ENCODE measurements around the gene CDC23. TPM values are rescaled to one million over a fixed set of nuclear protein-coding genes. Genes with fewer than 3 reads are reported as not detected.
"Not testable (repeated sequence)": the region's sequence is repeated elsewhere in the genome, so short reads cannot be mapped to it uniquely, and the experiment has no call there.

CDC23 gene
- total RNA-seq (10 to 100 TPM; 18.8 to 27.1 TPM), polyA plus RNA-seq (ENCODE audit: insufficient read length in 6 of 6) (10 to 100 TPM; 52.6 to 62.2 (median 56.4) TPM)
- long read RNA-seq, donor 1, transcript CDC23-201 (3 exons, 1,079 nt): major isoform, 9 of 26 reads
- long read RNA-seq, donor 1, transcript CDC23-202 (16 exons, 3,155 nt): major isoform, 9 of 26 reads
- long read RNA-seq, donor 1, partial matches to known transcripts: 5 of 26 reads
- long read RNA-seq, donor 1, other reads (novel, unspliced or antisense): 0 of 26 reads
- long read RNA-seq, donor 2, transcript CDC23-202 (16 exons, 3,155 nt): major isoform, 6 of 13 reads
- long read RNA-seq, donor 2, partial matches to known transcripts: 0 of 13 reads
- long read RNA-seq, donor 2, other reads (novel, unspliced or antisense): 0 of 13 reads
- long read RNA-seq, donor 3, transcript CDC23-202 (16 exons, 3,155 nt): major isoform, 11 of 15 reads
- long read RNA-seq, donor 3, partial matches to known transcripts: 0 of 15 reads
- long read RNA-seq, donor 3, other reads (novel, unspliced or antisense): 0 of 15 reads
- long read RNA-seq, donor 4, partial matches to known transcripts: 0 of 6 reads
- long read RNA-seq, donor 4, other reads (novel, unspliced or antisense): 1 of 6 reads
- long read RNA-seq, donor 5, transcript CDC23-202 (16 exons, 3,155 nt): major isoform, 7 of 9 reads
- long read RNA-seq, donor 5, partial matches to known transcripts: 0 of 9 reads
- long read RNA-seq, donor 5, other reads (novel, unspliced or antisense): 0 of 9 reads
- long read RNA-seq, donor 6, transcript CDC23-201 (3 exons, 1,079 nt): minor isoform, 6 of 17 reads
- long read RNA-seq, donor 6, transcript CDC23-202 (16 exons, 3,155 nt): major isoform, 8 of 17 reads
- long read RNA-seq, donor 6, partial matches to known transcripts: 0 of 17 reads
- long read RNA-seq, donor 6, other reads (novel, unspliced or antisense): 0 of 17 reads
- long read RNA-seq, donor 7, transcript CDC23-202 (16 exons, 3,155 nt): major isoform, 16 of 25 reads
- long read RNA-seq, donor 7, partial matches to known transcripts: 0 of 25 reads
- long read RNA-seq, donor 7, other reads (novel, unspliced or antisense): 0 of 25 reads
- long read RNA-seq, donor 8, transcript CDC23-202 (16 exons, 3,155 nt): major isoform, 13 of 27 reads
- long read RNA-seq, donor 8, transcript CDC23-201 (3 exons, 1,079 nt): minor isoform, 7 of 27 reads
- long read RNA-seq, donor 8, partial matches to known transcripts: 0 of 27 reads
- long read RNA-seq, donor 8, other reads (novel, unspliced or antisense): 0 of 27 reads
- long read RNA-seq, donor 9: 0 reads
- long read RNA-seq, donor 10, partial matches to known transcripts: 0 of 1 reads
- long read RNA-seq, donor 10, other reads (novel, unspliced or antisense): 0 of 1 reads
- long read RNA-seq, donor 11, transcript CDC23-202 (16 exons, 3,155 nt): major isoform, 5 of 10 reads
- long read RNA-seq, donor 11, partial matches to known transcripts: 0 of 10 reads
- long read RNA-seq, donor 11, other reads (novel, unspliced or antisense): 0 of 10 reads
- long read RNA-seq, donor 12, partial matches to known transcripts: 0 of 9 reads
- long read RNA-seq, donor 12, other reads (novel, unspliced or antisense): 0 of 9 reads

DNA sequence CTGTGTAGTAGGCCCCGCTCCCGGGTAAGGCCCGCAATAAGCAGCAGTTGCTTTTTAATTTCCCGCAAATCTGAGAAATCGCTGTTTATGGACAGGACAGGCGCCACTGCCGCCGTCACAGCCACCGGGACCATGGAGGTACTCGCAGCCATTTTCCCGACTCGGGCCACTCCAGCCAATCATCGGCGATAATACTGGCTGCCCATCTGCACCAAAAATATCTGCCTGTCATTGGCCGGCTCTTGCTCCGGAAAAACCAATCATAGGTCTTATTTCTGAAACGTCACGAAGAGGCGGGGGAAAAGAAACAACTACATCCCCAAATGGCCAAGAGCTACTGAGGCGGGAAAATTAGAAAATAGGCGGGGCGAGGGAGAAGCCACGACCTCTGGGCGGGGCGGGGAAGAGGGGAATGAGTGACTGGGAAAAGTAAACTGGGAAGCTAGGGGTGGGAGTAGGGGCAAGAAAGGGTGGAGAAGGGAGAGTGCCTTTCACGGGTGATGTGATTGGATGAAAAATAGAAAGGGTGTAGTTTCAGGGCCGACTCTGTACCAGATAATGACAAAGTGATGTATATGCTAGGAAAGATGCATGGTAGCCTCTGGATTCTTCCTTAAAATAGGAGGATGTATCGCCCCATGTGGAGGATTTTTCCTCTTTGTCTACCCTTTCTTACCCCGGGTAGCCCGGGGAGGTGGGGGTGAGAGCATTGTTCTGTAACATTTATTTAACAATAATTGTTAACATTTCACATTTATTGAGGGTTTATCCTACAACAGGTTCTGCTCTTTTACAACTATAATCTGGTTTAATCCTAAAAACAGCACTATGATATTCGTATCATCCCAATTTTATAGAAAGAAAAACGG is at the start of gene CDC23:
TSS of gene CDC23 (minus strand) at position 163 of the 869 bp plus-strand sequence. CDS start at position 152, 11 bp downstream.
- peak; percentile 99 for ATAC-seq
- Histone ChIP-seq H3K27me3 (no peaks in the 10 kb centered on the region), H3K4me3 (peak within 1 kb of the TSS; percentile 81 to 94), H3K4me1 (peaks cover 8 to 30% of the 10 kb centered on the region in 2 donors), H3K27ac (peak within 1 kb of the TSS; percentile 45 to 69), H3K9me3 (no peaks in the 10 kb centered on the region), H3K36me3 (peaks cover 0 to 4% of the 10 kb centered on the region in 2 donors)
- peak; percentile 92 to 98 (median 94) for DNase-seq
- TF ChIP-seq CTCF (IDR thresholded peaks at IDR 0.05): no peak
- intact Hi-C loops (cut with DNase I): no loop called here

- TF ChIP-seq CTCF (IDR thresholded peaks at IDR 0.05): no peak
- H3K4me3 ChIP-seq: no peak overlapping the region
- no peak for ATAC-seq
- intact Hi-C loops (cut with DNase I): no loop called here
- no peak overlapping the region for H3K27ac ChIP-seq
- peaks cover 0 to 12% of the 10 kb centered on the region in 2 donors for H3K27me3 ChIP-seq
- H3K36me3 ChIP-seq: no peaks in the 10 kb centered on the region
- DNase-seq: no peak
- H3K4me1 ChIP-seq: no peaks in the 10 kb centered on the region
- no peaks in the 10 kb centered on the region for H3K9me3 ChIP-seq
Observed at GRCh38 chr5:138258704-138259292, 45.7 kb upstream of the CDC23 start.

DNA sequence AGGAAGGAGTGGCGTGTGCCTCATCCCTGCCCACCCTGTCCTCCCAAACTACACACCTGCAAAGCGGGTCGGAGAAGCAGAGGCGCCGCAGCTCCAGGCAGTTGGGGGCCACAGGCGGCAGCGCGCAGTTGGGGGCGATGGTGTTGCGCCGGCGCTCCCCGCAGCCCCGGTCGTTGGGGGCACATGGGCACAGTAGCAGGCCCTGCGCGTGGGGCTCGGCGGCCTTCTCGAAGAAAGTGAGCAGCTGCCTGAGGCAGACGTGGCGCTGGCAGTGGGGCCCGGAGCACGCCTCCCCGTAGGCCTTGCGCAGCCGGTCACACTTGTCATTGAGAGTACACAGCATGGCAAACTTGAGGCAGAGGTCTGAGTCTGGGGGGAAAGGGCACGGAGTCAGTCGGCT is 44.5 kb upstream of the CDC23 start:
- Histone ChIP-seq H3K4me3 (no peak overlapping the region), H3K4me1 (no peaks in the 10 kb centered on the region), H3K9me3 (no peaks in the 10 kb centered on the region), H3K27me3 (peaks cover 0 to 12% of the 10 kb centered on the region in 2 donors), H3K27ac (no peak overlapping the region), H3K36me3 (no peaks in the 10 kb centered on the region)
- intact Hi-C loops (cut with DNase I): no loop called here
- no peak for TF ChIP-seq CTCF (IDR thresholded peaks at IDR 0.05)
- ATAC-seq (no peak), DNase-seq (peak in 1 of 4 donors; percentile 76)

GRCh38 chr5:138252944-138253343 is 39.8 kb upstream of the CDC23 start:
- DNase-seq: no peak
- Histone ChIP-seq H3K4me3 (no peak overlapping the region), H3K27ac (no peak overlapping the region), H3K36me3 (no peaks in the 10 kb centered on the region), H3K27me3 (peaks cover 0 to 12% of the 10 kb centered on the region in 2 donors), H3K9me3 (no peaks in the 10 kb centered on the region), H3K4me1 (no peaks in the 10 kb centered on the region)
- intact Hi-C loops (cut with DNase I): no loop called here
- TF ChIP-seq CTCF (IDR thresholded peaks at IDR 0.05): no peak
- no peak for ATAC-seq

DNA sequence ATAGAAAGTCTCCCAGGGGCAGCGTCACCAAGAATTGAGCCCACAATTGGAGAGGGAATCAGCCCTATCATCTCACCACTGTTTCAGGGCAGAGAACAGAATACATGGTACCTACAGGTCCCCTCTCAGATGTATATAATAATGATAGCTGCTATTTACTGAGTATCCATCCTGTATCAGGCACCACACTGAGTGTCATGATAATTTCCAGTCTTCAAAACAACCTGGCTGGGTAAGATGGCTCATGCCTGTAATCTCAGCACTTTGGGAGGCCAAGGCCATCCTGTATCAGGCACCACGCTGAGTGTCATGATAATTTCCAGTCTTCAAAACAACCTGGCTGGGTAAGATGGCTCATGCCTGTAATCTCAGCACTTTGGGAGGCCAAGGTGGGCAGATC is 34.7 kb upstream of the CDC23 start:
- DNase-seq; H3K4me1 ChIP-seq; H3K36me3 ChIP-seq; H3K9me3 ChIP-seq; ATAC-seq; H3K4me3 ChIP-seq; H3K27me3 ChIP-seq; H3K27ac ChIP-seq; intact Hi-C loops (cut with DNase I): not testable (repeated sequence)
